GM21515 (cell line): ENCODE measurements around the gene ST6GALNAC3.
"Not testable (repeated sequence)": the region's sequence is repeated elsewhere in the genome, so short reads cannot be mapped to it uniquely, and the experiment has no call there.

Experiments used
- ATAC-seq: cut with Tn5 transposase; IDR thresholded peaks from one replicate; pipeline ENCODE4 v1.9.1; 2021; ENCODE audit not compliant: unreplicated experiment

ST6GALNAC3 gene

GRCh38 chr1:76238094-76238628 is 163.6 kb downstream of the ST6GALNAC3 start:
- ATAC-seq = no peak

DNA sequence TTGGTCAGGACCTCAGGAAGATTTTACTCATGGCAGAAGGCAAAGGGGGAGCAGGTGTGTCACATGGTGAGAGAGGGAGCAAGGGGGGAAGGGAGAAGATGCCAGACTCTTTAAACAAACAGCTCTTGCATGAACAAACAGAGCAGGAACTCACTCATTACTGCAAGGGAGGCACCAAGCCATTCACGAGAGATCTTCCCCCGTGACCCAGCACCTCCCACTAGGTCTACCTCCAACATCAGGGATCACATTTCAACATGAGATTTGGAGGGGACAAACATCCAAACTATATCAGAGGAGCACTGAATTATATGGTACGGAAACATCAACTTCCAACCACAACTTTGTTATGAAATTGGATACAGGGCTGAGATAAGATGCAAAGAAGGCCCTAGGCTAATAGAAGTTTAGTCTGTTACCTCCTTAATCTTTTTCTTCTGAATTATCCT is 164.9 kb downstream of the ST6GALNAC3 start:
- no peak for ATAC-seq

- no peak for ATAC-seq
Measured at GRCh38 chr1:76240316-76240715, 165.8 kb downstream of the ST6GALNAC3 start.

- not testable (repeated sequence) for ATAC-seq
Measured at GRCh38 chr1:76242587-76242986, 168.0 kb downstream of the ST6GALNAC3 start.

GRCh38 chr1:76247261-76247852 is 172.8 kb downstream of the ST6GALNAC3 start:
- ATAC-seq = no peak

- no peak for ATAC-seq
Measured at GRCh38 chr1:76250271-76250670, 175.7 kb downstream of the ST6GALNAC3 start.

DNA sequence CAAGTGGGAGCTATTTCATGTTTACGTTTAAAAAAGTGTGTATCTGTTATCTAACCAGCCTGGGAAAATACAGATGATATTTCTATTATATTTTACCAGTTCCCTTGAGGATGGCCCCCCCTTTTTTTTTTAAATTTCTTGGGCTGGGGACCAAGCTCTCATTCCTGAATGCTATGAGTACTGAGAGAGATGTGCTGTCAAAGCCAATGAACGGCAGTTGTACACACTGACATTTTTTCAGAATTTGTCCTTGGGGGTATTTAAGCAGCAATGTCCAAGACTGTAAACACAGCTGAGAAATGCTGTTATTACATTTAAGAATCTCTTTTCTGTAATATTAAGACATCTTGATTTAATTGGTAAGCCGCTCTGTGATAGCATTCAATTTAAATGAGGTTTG is 177.9 kb downstream of the ST6GALNAC3 start:
- ATAC-seq = no peak

- no peak for ATAC-seq
Measured at GRCh38 chr1:76254104-76255030, 179.8 kb downstream of the ST6GALNAC3 start.

DNA sequence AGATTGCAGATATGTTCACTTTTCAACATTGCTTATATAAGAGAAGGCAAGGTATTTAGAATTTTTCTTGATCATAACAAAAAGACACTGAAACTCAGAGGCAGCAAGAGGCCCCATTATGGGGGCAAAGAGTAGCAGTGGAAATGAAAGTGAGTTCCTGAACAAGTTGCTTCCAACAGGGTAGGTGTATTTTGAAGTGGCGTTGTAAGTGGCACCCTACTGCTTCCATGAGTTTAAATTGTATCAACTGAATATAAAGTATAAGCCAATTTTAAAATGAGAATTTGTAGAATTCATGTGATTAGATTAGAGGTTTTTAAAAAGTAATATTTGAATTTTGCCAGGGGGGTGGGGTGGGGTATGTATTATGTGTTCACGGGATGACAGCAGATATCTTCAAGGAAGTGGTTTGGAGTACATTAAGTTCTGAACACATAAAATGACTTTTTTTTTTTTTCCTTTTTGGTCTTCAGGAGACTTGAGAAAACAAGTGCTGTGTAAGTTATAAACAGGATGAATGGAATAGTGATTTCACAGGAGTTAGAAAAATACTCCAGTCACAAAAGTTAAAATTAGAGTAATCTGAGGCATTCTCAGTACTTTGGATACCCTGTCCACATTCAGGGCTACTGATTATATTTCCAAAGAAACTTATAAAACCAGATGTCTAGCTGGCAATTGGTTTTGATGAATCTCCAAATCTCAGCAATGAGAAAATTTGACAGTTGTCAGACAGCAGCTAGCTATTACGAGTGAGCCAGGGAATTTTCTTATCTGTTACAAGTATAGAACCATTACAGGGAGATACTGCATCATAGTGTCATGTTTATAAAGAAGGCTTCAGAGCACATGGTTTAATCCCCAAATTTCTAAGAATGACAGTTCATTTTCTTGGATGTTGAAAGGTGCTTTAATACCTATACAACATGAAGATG is 182.0 kb downstream of the ST6GALNAC3 start:
- no peak for ATAC-seq

GRCh38 chr1:76257823-76258222 is 183.3 kb downstream of the ST6GALNAC3 start:
- no peak for ATAC-seq

GRCh38 chr1:76259270-76259669 is 184.7 kb downstream of the ST6GALNAC3 start:
- ATAC-seq = no peak

GRCh38 chr1:76260279-76260678 is 185.7 kb downstream of the ST6GALNAC3 start:
- no peak for ATAC-seq

GRCh38 chr1:76262601-76263000 is 188.1 kb downstream of the ST6GALNAC3 start:
- ATAC-seq = no peak

DNA sequence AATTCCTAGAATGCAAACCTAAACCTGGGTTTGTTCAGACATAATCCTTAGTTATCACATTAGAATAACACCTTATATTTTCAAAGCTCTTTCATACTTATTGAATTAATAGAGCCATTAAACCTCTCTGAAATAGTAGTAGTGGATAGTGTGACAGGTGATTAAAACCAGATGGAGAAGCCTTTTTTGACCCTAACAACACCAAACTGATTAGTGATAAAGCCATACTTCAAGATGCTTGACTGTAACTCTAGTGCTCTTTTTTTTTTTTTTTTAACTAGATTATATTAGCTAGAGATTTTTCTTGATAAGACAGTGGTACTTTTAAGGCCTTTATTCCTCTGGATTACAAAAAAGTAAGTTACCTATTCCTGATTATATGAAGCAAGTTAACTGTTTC is 190.1 kb downstream of the ST6GALNAC3 start:
- ATAC-seq = no peak

- no peak for ATAC-seq
Measured at GRCh38 chr1:76266762-76267161, 192.2 kb downstream of the ST6GALNAC3 start.

DNA sequence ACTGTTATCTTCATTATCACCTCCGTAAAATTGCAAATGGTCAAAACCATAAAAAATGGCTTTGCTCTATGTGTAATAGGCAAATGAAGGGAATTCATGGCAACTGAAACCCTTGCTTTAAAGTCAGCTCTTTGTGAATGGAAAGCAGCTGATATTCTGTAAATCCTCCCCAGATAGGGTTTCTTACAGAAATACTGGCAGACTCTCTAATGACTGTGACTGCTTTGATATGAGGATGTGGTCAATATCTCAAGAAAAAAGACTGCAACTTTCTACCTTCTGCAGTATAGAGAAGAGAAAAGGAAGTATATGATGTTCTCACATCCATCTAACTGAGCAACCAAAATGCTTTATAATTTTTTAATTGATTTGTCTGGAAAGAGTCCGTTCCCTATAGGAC is 193.1 kb downstream of the ST6GALNAC3 start:
- no peak for ATAC-seq

- no peak for ATAC-seq
Measured at GRCh38 chr1:76268341-76268740, 193.8 kb downstream of the ST6GALNAC3 start.

DNA sequence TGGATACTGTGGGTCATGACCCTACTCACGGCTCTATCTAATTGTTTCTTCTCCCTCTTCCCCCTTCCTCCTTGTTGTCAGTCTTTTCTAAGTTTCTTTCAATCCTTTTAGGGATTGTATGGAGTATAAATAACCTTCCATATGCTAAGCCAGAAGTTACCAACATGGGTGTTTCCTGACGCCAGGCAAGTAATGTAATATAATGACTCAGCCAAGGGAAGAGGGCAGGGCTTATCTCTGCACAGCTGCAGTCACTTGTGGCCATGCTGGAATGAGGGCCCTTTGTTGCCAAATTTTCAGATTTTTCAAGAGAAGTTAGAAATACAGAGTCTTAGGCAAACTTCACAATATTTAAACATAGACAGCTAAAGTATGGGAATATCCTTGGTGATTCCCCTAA is 194.6 kb downstream of the ST6GALNAC3 start:
- ATAC-seq = no peak

DNA sequence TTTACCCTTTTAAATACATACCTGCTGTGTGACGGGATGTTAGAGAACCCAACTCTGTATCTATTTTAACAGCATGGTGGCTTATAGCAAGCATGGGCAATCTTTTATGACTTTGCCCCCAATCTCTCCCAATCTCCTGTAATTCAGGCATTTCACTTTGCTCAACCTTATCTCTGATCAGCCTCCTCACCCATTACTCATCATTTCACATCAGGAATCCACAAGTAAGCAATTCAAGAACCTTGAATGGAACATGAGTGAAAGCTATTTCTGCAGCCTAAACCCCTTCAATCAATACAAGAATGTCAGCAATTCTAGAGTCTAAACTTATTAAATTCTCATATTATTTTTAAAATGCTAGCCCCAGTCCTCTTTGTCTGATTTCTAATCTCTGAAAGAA is 199.8 kb downstream of the ST6GALNAC3 start:
- ATAC-seq = no peak

GRCh38 chr1:76274718-76275117 is 200.2 kb downstream of the ST6GALNAC3 start:
- ATAC-seq = no peak

DNA sequence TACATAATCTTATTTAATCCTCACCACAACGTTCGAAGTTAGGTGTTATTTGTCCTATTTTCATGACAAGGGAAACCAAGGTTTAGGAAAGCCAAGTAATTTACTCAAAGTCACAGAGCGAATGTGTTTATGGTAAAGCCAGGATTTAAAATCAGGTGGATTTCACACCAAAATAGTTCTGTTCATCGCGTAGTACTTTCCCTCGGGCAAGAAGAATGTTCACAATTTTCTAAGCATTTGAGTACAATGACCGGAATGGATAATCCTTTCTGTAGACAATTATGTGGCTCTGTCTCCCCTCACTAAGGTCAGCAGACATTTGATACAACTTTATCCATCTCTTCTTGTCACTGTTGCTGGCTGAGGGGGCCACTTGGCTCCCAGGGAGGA is 204.2 kb downstream of the ST6GALNAC3 start:
- ATAC-seq = no peak
